Esophagus squamous epithelium (tissue), 4 donors: Measurements from ENCODE around the gene LARGE1.

Experiments used
- POLR2A ChIP-seq, 4 donors: fragments of 450-650 bp; IDR thresholded peaks; one replicate each; pipeline ENCODE4 v1.6.1; 2017; ENCODE audit warnings: antibody characterized with exemption in 4 of 4, mild to moderate bottlenecking in 4 of 4, moderate library complexity in 3 of 4
- TF ChIP-seq, protein P1 (sequence below), 6 experiments: fragments of 450-650 bp in 4 of 6; fragments of 200-600 bp in 2 of 6; sonication (generic) in 2 of 6; IDR thresholded peaks; one replicate each; pipeline ENCODE4 v1.5.1; 2016 to 2019; ENCODE audit warnings: antibody characterized with exemption in 6 of 6, mild to moderate bottlenecking in 4 of 6, moderate library complexity in 4 of 6

DNA sequence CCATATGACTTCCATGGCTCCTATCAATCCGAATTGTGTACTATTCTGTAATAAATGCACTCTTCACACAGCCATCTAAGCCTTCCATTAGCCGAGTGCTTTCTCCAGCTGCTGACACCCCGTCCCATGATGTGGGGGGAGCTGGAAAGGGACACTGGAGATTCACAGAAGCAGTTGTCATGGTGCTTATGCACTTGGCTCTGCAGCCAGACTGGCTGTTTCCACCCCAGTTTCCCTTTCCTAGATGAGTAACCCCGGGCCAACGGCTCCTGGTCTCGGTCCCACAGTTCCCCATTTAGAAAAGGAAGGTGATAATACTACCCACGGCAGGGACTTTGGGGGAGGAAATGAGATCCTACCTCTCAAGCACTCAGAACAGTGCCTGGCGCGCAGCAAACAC, 617.2 kb downstream of the LARGE1 start:
- no peak for TF ChIP-seq POLR2A (IDR thresholded peaks at IDR 0.05)
- TF ChIP-seq, protein P1, sequence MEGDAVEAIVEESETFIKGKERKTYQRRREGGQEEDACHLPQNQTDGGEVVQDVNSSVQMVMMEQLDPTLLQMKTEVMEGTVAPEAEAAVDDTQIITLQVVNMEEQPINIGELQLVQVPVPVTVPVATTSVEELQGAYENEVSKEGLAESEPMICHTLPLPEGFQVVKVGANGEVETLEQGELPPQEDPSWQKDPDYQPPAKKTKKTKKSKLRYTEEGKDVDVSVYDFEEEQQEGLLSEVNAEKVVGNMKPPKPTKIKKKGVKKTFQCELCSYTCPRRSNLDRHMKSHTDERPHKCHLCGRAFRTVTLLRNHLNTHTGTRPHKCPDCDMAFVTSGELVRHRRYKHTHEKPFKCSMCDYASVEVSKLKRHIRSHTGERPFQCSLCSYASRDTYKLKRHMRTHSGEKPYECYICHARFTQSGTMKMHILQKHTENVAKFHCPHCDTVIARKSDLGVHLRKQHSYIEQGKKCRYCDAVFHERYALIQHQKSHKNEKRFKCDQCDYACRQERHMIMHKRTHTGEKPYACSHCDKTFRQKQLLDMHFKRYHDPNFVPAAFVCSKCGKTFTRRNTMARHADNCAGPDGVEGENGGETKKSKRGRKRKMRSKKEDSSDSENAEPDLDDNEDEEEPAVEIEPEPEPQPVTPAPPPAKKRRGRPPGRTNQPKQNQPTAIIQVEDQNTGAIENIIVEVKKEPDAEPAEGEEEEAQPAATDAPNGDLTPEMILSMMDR (IDR thresholded peaks at IDR 0.05): no peak
